ENCODE measurements around the gene ACBD6.

Gene ACBD6

GRCh38 chr1:180255536-180256340 is 246.6 kb downstream of the ACBD6 start:
- DNase-seq (ENCODE audit: low read depth in 2 of 2): no peak

- no peak for DNase-seq (ENCODE audit: low read depth in 2 of 2)
These were observed 247.5 kb downstream of the ACBD6 start for GRCh38 chr1:180254854-180255253.

GRCh38 chr1:180254496-180254819 is 247.9 kb downstream of the ACBD6 start:
- DNase-seq (ENCODE audit: low read depth in 2 of 2): no peak

- no peak for DNase-seq (ENCODE audit: low read depth in 2 of 2)
These were observed 248.5 kb downstream of the ACBD6 start for GRCh38 chr1:180253585-180254495.

- DNase-seq (ENCODE audit: low read depth in 2 of 2): peak; percentile 61 to 73
These were observed 249.5 kb downstream of the ACBD6 start for GRCh38 chr1:180252638-180253536.

GRCh38 chr1:180251526-180252305 is 250.7 kb downstream of the ACBD6 start:
- DNase-seq (ENCODE audit: low read depth in 2 of 2): no peak

- DNase-seq (ENCODE audit: low read depth in 2 of 2): no peak
These were observed 251.4 kb downstream of the ACBD6 start for GRCh38 chr1:180250883-180251509.

- no peak for DNase-seq (ENCODE audit: low read depth in 2 of 2)
These were observed 251.9 kb downstream of the ACBD6 start for GRCh38 chr1:180250499-180250770.

GRCh38 chr1:180249725-180250498 is 252.5 kb downstream of the ACBD6 start:
- DNase-seq (ENCODE audit: low read depth in 2 of 2): no peak

- no peak for DNase-seq (ENCODE audit: low read depth in 2 of 2)
These were observed 253.4 kb downstream of the ACBD6 start for GRCh38 chr1:180248731-180249681.

GRCh38 chr1:180248176-180248575 is 254.2 kb downstream of the ACBD6 start:
- DNase-seq (ENCODE audit: low read depth in 2 of 2): no peak

GRCh38 chr1:180247580-180247979 is 254.8 kb downstream of the ACBD6 start:
- no peak for DNase-seq (ENCODE audit: low read depth in 2 of 2)

- no peak for DNase-seq (ENCODE audit: low read depth in 2 of 2)
These were observed 255.3 kb downstream of the ACBD6 start for GRCh38 chr1:180247061-180247460.

- DNase-seq (ENCODE audit: low read depth in 2 of 2): no peak
These were observed 255.8 kb downstream of the ACBD6 start for GRCh38 chr1:180246579-180246978.

GRCh38 chr1:180244840-180245239 is 257.5 kb downstream of the ACBD6 start:
- DNase-seq (ENCODE audit: low read depth in 2 of 2): no peak

GRCh38 chr1:180243517-180244221 is 258.7 kb downstream of the ACBD6 start:
- no peak for DNase-seq (ENCODE audit: low read depth in 2 of 2)

GRCh38 chr1:180241716-180242544 is 260.4 kb downstream of the ACBD6 start:
- no peak for DNase-seq (ENCODE audit: low read depth in 2 of 2)
